Measurements from ENCODE around the gene ADARB1.

ADARB1 gene

DNA sequence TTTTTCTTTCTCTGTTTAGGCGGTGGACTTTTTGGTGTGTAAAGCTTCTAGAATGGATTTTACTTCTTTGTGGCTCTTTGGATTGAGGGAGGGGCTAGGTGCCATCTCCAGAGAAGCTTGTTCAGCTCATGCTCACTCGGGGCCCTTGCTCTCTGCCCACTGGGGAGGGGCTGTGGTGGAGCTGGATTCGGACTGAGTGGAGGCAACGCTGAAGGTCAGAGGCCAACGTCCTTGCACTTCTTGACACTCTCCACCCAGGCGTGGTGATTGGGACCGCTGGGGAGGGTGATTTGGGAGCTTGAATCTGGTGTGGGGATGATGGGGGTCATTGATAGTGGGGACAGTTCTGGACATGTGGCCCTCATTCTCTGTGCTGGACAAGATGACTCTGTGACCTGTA, 52.6 kb downstream of the ADARB1 start:
- ChIA-PET CTCF (interaction anchor here (1.0 to 9.6 kb wide), 6 partner anchors 11 to 179 kb away, joined by 3 to 216 read pairs (median 108); no protein-coding TSS in a partner anchor), POLR2A (no interaction called here)
- DNase-seq (ENCODE audit: extremely low spot score), result no peak
- TF ChIP-seq CTCF (IDR thresholded peaks at IDR 0.05; ENCODE audit: control extremely low read depth, extremely low read depth, low read depth, missing control alignments), result no peak

GRCh38 chr21:45127937-45128336, 53.6 kb downstream of the ADARB1 start:
- ChIA-PET POLR2A (no interaction called here), CTCF (interaction anchor here (0.6 to 9.6 kb wide), 38 partner anchors 8 to 752 kb away, joined by 3 to 216 read pairs (median 4); partner anchors contain the start of gene SLX9)
- no peak for DNase-seq (ENCODE audit: extremely low spot score)
- no peak for TF ChIP-seq CTCF (IDR thresholded peaks at IDR 0.05; ENCODE audit: control extremely low read depth, extremely low read depth, low read depth, missing control alignments)

GRCh38 chr21:45128613-45129188, 54.3 kb downstream of the ADARB1 start:
- ChIA-PET POLR2A (no interaction called here), CTCF (interaction anchor here (0.6 to 9.6 kb wide), 40 partner anchors 9 to 751 kb away, joined by 3 to 216 read pairs (median 4); partner anchors contain the start of gene SLX9)
- TF ChIP-seq CTCF (IDR thresholded peaks at IDR 0.05; ENCODE audit: control extremely low read depth, extremely low read depth, low read depth, missing control alignments), result peak; percentile 98
- peak; percentile 69 for DNase-seq (ENCODE audit: extremely low spot score)

DNA sequence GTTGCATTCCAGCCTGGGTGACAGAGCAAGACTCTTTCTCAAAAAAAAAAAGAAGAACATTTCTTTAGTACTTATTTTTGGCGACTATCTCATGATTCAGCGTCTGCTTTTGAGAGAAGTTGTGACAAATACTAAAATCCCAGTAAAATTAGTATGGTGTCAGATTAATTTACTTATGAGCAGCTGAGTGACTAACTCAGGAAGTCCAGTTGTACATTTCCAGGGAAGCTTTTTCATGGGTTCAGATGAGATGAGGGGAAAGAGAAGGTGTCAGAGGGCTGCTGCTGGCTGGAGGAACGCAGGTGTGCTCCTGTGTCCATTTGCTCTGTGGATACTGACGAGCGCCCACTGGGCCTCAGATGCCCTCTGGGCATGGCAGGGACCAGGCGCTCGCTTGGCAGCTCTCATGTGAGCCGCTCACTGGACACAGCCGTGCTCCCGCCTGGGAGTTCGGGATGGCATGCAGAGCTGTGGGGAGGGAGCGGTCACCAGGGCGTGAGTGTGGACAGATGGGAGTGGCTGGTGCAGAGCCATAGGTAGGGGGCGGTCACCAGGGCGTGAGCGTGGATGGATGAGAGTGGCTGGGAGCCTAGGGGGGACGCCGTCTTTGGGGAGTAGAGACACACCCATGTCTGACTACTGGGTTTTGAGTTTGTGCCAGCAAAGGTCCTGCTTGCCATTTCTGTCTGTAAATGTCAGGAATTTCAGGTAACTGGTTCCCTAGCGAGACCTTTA, 55.0 kb downstream of the ADARB1 start:
- TF ChIP-seq CTCF (IDR thresholded peaks at IDR 0.05; ENCODE audit: control extremely low read depth, extremely low read depth, low read depth, missing control alignments), result no peak
- ChIA-PET POLR2A (no interaction called here), CTCF (interaction anchor here (1.0 to 9.6 kb wide), 20 partner anchors 11 to 751 kb away, joined by 3 to 216 read pairs (median 5); partner anchors contain the start of gene SLX9)
- DNase-seq (ENCODE audit: extremely low spot score), result no peak

DNA sequence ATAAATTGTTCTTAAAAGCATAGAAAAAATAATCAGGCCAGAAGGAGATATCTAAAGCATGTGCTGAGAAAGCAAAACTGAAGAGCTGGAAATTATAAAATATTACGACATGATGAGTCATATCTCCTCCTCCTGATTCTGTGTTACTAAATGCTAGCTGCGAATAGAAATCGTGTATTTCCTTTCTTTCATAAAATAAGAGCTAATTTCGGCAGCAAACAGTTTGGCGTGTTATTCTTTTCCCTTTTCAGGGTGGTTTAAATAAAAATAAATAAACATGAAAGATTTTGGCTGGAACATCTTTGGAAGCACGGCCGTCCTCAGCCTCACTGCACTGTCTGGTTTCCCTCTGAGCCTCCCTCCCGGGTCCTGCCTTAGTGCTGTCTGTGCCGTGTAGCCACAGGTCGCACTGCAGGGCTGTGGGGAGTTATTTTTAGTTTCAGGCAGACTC, 56.0 kb downstream of the ADARB1 start:
- ChIA-PET CTCF (interaction anchor here (1.1 to 9.6 kb wide), 9 partner anchors 8 to 182 kb away, joined by 3 to 216 read pairs (median 59); no protein-coding TSS in a partner anchor), POLR2A (no interaction called here)
- DNase-seq (ENCODE audit: extremely low spot score), result no peak
- TF ChIP-seq CTCF (IDR thresholded peaks at IDR 0.05; ENCODE audit: control extremely low read depth, extremely low read depth, low read depth, missing control alignments), result no peak

GRCh38 chr21:45131537-45131999, 57.2 kb downstream of the ADARB1 start:
- DNase-seq (ENCODE audit: extremely low spot score), result no peak
- TF ChIP-seq CTCF (IDR thresholded peaks at IDR 0.05; ENCODE audit: control extremely low read depth, extremely low read depth, low read depth, missing control alignments), result no peak
- CTCF ChIA-PET, result interaction anchor here (0.6 to 9.6 kb wide), 8 partner anchors 8 to 183 kb away, joined by 3 to 216 read pairs (median 48); no protein-coding TSS in a partner anchor
- POLR2A ChIA-PET, result no interaction called here

Measured in GM10248 (cell line).